NCI-H2171 (cell line): ENCODE data around the gene GGA2.
"Not testable (repeated sequence)": the region's sequence is repeated elsewhere in the genome, so short reads cannot be mapped to it uniquely, and the experiment has no call there.

Experiments used
- DNase-seq: peaks from one replicate; lab custom pipeline; 2025; lab: John Stamatoyannopoulos, UW

The GGA2 gene

DNA sequence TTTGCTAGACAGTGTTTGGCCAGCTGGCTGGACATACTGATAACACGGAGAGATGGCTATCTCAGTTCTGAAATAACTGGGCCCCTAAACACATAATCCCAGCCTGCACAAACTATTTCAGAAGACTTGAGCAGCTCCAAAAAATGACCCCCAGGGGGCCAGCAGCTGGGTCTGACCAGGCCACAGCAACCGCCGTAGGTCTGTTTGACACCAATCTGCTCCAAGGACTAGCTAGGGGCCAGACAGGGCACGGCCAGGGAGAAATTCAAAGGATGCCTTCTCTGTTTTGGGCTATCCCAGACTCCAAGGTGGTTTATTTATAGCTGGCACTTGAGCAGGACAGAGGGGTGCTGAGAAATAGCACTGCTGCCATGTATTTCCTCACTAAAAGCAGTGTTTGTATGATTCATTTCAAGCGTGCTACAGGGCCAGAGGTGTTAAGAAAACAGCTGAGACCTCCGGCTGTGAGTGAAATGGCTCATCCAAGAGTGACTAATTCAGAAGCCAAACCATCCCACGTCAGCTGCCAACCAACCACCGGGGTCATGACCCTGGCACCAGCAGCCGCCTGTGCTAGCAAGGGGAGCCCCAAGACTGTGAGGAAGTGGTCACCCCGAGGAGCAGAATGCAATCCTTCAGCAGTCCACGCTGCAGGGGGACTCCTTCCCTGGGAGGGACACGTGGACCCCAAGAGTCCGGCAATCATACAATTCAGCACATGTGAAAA lies 5.7 kb downstream of the GGA2 start:
- peak; percentile 61 for DNase-seq

DNA sequence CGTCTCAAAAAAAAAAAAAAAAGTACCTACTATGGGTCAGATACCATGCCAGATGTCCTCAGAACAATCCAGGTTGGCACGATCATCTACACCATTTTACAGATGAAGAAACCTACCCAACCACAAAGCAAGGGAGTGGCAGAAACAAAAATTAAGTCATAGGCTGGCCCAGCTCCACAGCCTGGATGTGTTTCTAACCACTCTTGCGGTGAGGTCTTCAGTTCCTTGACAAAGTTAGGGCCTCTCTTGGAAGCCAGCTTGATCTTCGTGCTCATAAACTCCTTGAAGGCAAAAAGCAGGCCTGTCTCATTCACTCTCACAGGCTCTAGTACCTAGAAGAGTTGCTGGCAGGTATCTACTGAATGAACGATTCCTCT lies 6.2 kb downstream of the GGA2 start:
- DNase-seq, result no peak

DNA sequence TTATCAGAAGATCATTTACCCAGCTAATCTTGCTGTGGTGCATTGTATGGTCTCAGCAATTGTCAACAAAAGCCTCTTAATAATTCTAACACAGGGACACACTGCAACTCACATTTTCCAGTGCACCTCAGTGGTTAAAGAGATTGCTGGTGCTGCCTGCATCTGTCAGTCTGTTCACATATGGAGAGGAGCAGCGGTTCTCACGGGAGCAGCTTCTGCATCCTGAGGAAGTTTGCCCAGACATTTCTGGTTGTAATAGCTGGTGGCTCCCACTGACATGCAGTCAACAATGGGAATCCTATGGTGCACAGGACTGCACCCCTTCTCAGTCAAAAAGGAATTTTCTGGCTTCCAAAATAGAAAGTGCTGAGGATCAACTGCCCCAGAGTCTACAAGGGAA lies 7.8 kb downstream of the GGA2 start:
- DNase-seq, result peak; percentile 3

DNA sequence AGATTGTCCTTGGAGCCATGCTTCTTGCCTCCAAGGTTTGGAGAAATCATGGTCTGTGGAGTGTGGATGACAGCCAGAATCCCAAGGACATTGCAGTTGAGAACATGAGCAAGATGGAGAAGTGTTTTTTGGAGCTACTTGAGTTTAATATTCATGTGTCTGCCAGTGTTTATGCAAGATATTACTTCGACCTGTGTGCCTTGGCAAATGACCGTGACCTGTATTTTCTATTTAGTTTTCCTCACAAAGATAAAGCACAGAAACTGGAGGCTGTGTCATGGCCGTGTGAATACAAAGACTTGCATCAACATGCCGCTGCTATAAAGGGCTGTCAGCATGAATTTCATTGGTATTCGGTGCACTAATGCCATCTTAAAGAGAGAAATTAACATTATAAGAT lies 9.0 kb downstream of the GGA2 start:
- DNase-seq, result no peak

DNA sequence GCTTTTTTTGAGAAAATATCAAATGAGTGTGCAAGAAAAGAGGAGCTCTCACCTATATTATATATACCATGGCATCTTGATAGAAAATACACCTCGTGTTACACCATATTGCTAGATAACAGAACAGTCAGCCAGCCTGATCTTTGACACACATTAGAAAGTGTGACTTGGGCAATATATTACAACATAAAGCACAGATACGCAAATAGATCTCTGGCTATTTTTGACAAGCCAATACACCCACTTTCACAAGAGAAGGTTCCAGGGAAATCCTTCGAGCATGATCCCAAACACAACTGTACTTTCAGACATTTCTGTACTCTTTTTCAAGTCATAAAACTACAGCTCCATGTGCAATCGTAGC lies 9.4 kb downstream of the GGA2 start:
- DNase-seq, result no peak

DNA sequence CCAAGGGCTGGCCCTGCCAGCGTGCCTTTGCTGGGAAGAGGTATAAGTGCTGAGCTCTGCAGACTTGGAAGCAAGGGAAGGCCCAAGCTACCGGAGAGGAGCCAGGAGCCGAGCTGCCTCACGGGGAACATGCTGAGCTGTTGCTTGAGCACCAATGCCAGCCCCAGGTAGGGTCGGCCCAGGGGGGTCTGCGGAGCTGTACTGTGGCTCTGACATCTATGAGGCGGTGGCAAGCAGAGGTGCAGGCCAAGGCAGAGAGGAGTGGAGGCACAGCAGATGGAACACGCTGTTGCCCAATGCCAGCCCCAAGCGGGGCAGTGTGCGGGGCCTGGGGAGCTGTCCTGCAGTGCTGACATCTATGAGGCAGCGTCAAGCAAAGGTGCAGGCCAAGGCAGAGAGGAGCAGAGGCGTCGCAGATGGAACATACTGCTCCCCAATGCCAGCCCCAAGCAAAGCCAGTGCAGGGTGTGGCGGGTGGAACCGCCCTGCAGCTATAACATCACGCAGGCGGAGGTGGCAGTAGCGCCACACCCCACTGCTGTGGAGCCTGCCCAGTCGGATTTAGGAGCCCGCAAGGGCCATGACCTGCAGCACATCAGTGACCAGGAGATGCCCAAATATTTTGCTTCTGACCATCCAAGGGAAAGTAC lies 10.0 kb downstream of the GGA2 start:
- no peak for DNase-seq

DNA sequence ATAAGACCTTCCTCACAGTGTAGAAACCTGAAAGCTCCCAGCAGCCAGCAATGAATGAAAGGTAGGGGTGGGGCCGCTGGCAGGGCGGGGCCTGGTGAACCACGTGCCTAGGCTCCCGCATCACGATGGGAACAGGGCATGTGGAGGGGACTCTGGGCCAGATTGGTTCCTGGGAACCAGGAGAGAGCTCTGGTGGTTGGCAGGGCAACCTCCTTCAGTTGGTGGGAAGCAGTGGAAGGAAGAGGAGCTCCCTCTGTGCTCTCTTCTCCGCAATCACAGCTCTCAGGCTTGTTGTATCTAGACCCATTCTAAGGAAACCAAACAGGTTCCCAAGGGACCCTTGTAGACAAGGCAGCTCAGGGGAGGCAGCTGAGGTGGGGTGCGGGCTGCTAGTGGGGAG lies 10.5 kb downstream of the GGA2 start:
- DNase-seq, result no peak

DNA sequence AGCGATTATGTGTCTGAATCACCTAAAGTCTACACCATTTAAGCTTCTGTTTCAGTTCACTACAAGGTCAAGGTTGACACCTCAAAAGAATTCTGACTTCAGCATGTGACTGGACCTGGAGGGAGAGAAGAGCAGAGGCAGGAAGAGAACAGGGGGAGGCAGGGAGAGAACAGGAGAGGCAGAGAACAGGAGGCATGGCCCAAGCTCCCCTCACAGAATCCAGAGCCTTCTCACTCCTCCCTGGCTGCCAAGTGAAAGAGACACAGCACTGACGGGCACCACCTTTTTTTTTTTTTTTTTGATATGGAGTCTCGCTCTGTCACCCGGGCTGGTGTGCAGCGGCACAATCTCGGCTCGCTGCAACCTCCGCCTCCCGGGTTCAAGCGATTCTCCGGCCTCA lies 11.4 kb downstream of the GGA2 start:
- DNase-seq, result no peak

DNA sequence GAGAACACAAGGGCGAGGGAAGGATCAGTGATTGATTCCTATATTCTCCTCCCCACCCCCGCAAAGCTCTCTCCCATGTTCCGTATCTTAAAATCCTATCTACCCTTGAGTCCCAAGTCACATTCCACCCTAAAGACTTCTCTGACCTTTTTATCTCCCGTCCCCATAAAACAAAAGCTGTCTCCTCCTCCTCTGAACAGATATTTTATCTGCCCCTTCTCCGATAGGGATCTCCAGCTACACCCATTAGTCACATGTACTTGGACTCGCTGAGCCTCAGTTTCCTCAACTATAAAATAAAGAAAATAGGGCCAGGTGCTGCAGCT lies 12.8 kb downstream of the GGA2 start:
- DNase-seq, result no peak

DNA sequence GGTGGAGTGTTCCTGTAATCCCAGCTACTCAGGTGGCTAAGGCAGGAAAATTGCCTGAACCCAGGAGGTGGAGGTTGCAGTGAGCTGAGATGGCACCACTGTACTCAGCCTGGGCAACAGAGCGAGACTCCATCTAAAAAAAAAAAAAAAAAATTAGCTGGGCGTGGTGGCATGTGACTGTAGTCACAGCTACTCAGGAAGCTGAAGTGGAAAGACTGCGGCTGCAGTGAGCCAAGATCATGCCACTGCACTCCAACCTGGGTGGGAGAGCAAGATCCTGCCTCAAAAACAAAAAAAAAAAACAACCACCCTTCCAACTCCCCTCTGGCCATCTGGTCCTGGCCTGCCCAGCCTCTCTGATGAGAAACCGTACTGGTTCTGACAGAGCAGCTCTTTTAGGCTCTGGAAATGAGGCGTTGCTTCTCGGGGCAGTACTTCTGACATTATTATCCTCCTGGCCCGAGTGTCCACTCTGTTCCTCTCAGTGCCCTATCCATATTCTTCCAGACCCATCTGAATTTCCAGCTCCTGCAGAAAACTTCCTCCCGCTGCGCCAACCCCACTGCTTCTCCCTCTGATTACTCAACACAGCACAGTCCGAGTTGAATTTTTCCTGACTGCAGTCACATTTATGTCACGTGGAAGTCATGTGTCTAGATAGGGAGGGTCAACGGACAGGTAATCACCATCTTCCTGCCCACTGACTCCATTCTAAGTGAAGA lies 13.3 kb downstream of the GGA2 start:
- DNase-seq, result no peak

DNA sequence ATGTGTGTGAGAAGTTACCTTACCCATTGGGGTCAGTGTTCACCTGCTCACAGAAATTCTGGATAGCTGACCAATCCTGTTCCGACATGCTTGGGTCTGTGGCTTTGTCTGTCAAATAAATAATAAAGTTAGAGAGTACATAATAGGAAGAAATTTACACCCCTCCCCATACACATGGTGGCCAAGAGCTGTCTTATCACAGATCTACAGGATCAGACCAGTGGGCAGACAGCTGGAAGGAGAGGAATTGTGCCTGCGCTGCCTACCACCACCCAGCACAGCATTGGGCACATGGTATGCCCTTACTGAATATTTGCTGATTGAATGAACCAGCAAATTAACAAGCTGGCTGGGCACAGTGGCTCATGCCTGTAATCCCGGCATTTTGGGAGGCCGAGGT lies 14.6 kb downstream of the GGA2 start:
- DNase-seq, result no peak

DNA sequence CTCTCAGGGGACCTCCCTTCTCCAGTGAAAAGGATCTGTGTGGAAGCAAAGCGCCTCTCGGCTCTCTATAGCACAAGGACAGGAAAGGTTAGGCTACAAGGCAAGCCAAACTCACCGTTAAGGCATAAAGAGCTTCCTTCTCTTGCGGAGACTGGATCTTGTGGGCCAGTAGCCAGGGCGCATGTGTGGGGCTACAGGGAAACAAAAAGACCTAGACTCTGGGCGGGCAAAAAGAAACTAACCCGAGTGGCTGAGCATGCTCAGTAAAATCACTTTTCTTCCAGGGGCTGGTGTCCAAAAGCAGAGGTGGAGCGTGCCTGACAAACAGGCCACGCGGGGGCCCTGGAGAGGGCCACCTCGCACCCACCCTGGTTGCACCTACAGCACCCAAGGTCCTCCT lies 16.1 kb downstream of the GGA2 start:
- no peak for DNase-seq

DNA sequence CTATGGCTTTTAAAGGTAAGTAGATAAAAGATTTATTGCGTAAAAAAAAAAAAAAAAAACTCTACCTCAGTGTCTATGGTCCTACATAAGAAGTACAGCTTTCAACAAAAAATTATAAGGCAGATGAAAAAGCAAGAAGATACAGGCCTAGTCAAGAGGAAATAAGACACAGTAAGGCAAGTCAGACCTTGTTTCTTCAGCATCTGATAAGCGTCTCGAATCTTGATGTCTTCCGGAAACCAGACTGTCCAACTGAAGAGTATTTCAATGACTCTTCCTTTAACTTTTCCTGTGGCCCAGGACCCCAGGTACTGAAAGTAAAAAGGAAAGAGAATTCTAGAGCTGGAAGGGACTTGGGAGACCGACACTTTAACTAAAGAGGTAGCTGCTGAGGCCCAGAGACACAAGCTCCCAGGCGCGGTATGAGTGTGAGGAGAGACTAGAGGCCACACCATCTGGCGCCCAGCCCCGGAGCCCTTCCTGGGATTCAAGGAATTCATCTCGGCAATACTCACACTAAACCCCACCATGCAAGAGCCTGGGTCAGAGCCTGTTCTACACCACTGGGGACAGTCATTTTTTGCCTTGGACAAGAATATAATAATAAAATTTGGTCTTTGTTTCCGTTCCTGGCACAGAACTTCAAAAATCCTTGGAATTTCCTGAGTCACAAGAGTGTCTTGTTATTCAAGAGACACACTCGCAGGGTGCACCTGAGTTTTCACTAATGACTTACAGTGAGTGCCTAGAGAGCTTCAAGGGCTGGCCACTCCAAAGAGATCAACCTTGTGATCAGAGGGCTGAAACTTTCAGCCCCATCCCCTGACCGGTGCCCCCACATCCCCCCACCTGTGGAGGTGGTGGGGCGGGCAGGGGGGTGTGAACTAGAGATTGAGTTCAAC lies 18.6 kb downstream of the GGA2 start:
- no peak for DNase-seq

DNA sequence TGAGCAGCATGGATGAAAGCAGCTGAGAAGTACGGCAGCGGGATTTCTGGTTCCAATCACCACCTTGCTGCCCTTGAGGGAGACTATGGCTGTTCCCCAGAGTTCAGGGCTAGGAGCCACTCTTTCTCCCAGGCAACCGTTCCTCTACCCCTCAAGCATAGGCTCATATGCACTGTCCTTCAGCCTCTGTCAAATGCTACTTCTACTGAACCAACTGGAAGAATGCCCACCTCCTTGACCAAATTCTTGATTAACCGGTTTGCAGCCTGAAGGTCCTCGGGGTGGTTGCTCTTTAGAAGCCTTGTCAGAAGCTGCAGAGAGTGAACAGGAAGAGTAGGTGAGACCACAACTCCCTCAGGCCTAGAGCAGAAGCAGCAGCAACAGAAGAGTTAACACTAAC lies 23.8 kb downstream of the GGA2 start:
- DNase-seq, result no peak

DNA sequence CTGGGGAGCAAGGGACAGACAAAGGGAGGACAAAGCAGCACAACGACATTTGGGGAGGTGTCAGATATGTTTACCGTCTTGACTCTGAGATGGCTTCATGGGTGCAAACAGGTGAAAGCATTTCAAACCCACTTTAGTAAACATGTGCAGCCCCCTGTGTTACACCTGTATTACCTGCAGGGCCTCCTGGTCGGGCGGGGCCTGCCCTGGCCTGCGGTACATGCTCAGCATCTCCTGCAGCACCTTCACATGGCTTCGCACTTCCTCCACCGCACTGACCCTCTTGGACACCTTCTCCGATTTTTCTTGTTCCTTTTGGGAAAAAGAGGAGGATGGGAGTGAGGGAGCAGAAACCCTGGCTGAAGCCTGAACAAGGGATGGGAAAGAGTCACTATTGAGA lies 24.5 kb downstream of the GGA2 start:
- no peak for DNase-seq

DNA sequence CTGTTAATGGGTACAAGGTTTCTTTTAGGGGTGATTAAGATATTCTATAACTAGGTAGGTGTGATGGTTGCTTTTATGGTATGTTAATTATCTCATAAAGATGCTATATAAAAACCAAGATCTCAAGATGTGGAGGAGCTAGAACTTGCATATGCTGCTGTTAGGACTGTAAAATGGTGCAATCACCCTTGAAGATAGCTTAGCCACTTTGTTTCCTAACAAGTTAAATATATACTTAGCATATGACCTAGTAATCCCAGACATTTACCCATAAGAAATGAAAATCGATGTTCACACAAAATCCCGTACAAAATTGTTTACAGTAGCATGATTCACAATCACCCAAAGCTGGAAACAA lies 25.1 kb downstream of the GGA2 start:
- no peak for DNase-seq

DNA sequence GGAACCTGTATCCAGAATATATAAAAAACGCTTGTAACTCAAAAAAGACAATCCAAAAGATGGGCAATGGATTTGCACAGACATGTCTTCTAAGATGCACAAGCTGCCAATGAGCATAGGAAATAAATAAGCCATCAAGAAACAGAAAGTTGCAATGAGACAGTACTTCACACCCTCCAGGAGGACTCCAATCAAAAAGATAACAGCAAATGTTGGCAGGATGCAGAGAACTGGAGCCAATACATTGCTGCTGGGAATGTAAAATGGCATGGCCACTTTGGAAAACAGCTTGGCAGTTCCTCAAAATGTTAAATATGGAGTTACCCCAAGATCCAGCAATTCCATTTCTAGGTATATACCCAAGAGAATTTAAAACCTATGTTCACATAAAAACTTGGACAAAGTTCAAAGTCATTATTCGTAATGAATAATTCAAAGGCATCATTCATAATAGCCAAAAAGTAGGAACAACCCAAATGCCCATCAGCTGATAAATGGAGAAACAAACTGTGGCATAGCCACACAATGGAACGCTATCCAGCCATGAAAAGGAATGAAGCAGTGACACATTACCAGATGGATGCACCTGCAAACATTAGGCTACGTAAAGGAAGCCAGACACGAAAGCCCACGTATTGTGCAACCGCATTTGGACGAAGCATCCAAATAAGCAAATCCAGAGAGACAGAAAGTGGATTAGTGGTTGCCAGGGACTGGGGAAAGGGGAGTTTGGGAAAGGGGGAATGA lies 25.6 kb downstream of the GGA2 start:
- no peak for DNase-seq

DNA sequence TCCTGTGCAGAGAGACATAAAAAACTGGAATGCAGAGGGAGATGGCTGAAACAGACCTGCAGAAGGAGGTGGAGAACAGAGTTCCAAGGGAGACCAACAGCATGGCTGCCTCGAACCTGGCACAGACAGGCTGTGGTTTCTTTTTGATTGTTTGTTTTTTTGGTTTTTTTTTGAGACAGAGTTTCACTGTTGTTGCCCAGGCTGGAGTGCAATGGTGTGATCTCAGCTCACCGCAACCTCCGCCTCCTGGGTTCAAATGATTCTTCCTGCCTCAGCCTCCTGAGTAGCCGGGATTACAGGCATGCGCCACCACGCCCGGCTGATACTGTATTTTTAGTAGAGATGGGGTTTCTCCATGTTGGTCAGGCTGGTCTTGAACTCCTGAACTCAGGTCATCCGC lies 26.8 kb downstream of the GGA2 start:
- not testable (repeated sequence) for DNase-seq

DNA sequence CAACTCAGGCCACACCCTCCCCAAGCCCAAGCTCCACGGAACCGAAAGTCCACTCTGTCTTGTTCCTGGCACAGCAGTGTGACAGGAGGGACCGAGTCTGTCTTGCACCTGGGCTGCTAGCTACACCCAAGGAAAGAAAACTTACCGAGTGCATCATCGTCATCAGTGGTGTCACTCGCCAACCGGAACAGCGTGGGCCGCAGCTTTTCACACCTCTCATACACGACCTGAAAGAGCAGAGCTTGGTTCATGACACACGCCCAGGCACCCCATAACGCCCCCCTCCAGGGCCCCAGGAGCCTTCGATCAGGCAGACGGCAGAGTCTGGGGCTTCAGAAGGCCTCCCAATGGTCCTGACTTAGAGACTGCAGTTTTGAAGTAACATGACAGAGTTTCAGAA lies 27.5 kb downstream of the GGA2 start:
- no peak for DNase-seq

DNA sequence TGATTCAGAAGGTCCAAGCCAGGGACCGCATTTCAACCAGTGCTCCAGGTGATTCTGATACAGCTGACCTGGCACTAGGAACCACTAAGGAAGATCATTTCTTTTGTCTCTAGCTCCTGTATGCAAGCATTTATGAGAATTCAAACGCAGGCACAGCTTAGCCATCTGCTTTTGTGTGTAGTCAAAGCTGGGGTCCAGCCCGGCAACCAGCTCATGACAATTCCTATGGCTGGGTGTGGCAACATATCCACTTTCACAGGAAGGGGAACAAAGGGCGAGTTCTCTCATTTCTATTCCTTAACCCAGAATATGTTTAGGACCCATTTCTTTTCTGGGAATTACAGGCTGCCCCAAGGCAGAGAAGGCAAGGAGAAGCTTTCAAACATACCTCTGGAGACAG lies 30.0 kb downstream of the GGA2 start:
- DNase-seq, result no peak

DNA sequence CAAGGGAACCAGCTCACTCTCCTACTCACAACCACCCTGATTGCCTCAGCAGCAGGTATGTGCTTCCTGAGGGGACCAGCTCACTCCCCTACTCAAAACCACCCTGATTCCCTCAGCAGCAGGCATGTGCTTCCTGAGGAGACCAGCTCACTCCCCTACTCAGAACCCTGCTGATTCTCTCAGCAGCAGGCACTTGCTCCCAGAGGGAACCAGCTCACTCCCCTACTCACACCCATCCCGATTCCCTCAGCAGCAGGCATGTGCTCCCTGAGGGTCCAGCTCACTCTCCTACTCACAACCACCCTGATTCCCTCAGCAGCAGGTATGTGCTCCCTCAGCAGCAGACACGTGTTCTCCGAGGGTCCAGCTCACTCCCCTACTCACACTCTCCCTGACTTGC lies 31.2 kb downstream of the GGA2 start:
- DNase-seq, result no peak

DNA sequence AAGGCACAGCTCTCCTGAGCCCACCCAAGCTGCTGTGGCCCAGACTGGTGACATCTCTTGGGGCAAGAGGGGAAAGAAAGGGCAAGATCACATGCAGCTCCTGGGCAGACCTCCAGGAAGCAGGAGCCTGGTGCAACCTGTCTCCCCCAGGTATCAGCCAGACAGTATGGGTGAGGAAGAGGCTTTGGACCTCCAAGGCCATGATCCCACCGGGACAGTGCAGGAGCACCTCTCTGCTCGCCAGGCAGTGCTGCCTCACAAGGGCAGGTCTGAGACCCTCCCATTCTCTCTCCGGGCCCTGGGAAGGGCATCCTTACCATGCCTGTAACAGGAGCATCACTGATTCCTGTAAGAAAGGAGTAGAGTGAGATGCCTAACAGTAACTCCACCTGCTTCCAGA lies 31.7 kb downstream of the GGA2 start:
- DNase-seq, result no peak
